HTERT RPE-1 (cell line): Measurements from ENCODE around the gene MYL6B.
"Not testable (repeated sequence)": the region's sequence is repeated elsewhere in the genome, so short reads cannot be mapped to it uniquely, and the experiment has no call there.

ENCODE experiments used
- in situ Hi-C: fragments of 300-500 bp; cut with MboI; formaldehyde crosslinking; loops from 4 replicates; pipeline ENCODE4 v1.14.3; 2020; ENCODE audit warnings: low sequenced_read_pairs

Gene MYL6B

DNA sequence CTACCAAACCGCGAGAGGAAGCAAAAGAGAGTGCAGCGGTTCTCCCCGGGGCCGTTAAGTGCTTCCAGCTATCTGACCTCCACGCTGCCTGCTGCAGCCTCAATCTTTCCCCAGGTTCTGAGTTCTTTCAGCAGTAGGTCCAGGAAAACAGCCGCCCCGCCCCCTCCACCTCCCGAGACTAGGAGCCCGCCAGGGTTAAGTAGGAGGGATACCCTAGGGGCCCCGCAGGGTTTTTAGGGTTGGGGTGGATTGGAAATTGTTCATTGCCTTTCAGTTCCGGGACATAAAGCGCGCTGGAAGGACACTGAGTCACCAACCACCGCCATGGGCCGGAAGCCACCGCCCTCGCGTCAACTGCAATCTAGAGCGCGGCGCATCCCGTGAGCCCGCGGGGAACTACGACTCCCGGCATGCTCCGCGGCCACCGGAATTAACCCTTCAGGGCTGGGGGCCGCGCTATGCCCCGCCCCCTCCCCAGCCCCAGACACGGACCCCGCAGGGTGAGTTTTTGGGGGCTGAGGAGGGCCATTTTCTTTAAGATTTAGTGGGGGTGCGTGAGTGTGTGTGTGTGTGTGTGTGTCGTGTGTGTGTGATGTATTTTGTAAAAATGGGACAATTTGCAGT, at the start of gene MYL6B:
Gene MYL6B, plus strand, starts transcription at position 456 of the 624 bp plus-strand sequence. CDS start 1,332 bp downstream, outside the sequence.
- in situ Hi-C loops = no loop called here

- in situ Hi-C loops = no loop called here
Measured at GRCh38 chr12:56102683-56103065, 49.7 kb upstream of the MYL6B start.

GRCh38 chr12:56103066-56103711, 49.2 kb upstream of the MYL6B start:
- in situ Hi-C loops = no loop called here

DNA sequence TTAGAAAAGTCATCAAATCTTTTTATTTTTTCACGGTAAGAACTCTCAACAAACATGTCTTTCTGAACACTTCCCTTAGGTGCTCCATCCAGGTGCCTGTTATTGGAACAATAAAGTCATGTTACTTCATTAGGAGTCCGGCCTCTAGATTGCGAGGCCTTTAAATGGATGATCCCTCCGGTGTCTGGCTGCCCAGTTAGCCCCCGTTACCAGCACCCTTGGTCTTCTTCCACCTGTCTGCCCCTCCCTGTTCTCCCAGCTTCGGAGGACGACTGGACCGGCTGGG, 48.6 kb upstream of the MYL6B start:
- in situ Hi-C loops = no loop called here

- in situ Hi-C loops = no loop called here
Measured at GRCh38 chr12:56104109-56104814, 48.1 kb upstream of the MYL6B start, which contains the start of gene PA2G4. TSS of gene PA2G4 (plus strand) at chr12:56104559. CDS start at chr12:56104738, 179 bp downstream.

GRCh38 chr12:56104815-56105608, 47.4 kb upstream of the MYL6B start:
- in situ Hi-C loops = no loop called here

GRCh38 chr12:56105609-56105902, 46.8 kb upstream of the MYL6B start:
- in situ Hi-C loops = no loop called here

- in situ Hi-C loops = no loop called here
Measured at GRCh38 chr12:56107242-56107641, 45.1 kb upstream of the MYL6B start.

DNA sequence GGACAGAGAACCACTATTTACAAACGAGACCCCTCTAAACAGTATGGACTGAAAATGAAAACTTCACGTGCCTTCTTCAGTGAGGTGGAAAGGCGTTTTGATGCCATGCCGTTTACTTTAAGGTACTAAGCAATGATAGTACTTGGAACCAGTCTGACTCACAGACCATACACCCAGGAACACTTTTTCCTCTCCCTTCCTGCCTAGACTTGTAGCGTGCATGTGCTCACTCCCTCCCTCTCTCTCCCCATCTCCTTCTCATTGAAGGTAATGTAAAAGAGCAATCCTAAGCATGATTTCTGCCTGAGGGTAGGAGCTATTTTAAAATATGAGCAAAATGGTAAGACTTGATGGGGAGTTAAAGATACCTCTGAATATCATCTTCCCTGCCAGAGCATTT, 41.8 kb upstream of the MYL6B start:
- in situ Hi-C loops = no loop called here

DNA sequence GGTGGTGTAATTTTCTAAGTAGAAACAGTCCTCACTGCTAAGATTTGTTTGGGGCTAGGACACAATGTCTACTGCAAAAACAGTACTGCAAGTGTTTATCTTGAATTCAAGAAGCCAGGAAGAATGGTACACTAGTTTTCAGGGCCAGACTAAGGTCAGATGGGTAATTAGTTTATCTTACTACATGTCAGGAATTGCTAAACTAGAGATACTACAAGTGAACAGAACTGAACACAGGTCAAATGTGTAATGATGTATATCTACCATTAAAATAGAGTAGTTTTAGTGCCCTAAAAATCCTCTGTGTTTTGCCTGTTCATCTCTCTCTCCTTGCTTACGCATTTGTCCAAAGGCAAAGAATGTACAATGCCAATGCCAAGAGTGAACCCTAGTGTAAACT, 38.3 kb upstream of the MYL6B start:
- in situ Hi-C loops = no loop called here

DNA sequence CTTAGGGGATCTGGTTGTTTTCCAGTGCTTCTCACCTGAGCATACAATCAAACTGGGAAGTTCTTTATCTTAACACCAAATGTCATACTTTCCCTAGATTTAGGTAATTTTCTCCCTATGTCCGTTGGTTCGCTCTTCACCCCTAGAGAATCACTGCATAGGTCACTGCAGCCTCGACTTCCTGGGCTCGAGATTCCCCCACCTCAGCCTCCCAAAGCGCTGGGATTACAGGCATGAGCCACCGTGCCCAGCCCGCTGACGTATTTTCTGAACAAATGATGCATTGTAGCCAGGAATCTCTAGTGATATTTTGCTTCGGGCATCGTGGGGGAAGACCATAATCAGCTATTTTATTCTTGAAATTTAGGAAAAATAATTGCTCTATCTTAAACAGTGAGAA, 37.1 kb upstream of the MYL6B start:
- in situ Hi-C loops = no loop called here

DNA sequence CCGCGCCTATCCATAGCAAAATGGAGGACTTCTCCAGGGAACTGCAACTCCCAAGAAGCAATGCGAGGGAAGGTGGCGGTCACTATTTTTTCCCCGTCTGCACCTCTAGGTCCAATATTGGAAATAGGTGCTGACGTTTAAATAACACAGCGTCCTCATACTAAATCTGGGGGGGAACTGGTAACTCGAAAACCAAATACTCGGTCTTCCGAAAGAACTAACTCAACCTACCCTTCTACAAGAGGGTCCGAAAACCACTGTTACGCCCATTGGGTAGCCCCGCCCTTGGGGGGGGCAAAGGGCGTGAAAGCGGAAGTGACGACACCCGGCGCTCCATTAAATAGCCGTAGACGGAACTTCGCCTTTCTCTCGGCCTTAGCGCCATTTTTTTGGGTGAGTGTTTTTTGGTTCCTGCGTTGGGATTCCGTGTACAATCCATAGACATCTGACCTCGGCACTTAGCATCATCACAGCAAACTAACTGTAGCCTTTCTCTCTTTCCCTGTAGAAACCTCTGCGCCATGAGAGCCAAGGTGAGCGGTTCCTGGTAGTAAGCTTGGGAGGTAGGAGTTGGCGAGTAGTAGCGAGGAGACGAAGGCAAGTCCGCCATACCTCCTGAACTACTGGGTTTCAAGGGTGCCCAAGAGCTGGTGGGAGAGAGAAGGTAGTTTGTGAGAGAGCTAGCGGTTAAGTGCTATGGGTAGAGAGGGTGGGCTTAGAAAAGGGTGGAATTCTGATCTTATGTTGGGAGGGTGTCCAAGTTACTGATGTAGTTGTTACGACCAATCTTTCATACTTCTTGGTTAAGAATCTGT, 35.9 kb upstream of the MYL6B start, which contains the start of gene RPL41:
Gene RPL41, plus strand, starts transcription at position 367 of the 815 bp plus-strand sequence.
- in situ Hi-C loops = no loop called here

GRCh38 chr12:56117082-56117706, 35.2 kb upstream of the MYL6B start:
- in situ Hi-C loops = not testable (repeated sequence)

DNA sequence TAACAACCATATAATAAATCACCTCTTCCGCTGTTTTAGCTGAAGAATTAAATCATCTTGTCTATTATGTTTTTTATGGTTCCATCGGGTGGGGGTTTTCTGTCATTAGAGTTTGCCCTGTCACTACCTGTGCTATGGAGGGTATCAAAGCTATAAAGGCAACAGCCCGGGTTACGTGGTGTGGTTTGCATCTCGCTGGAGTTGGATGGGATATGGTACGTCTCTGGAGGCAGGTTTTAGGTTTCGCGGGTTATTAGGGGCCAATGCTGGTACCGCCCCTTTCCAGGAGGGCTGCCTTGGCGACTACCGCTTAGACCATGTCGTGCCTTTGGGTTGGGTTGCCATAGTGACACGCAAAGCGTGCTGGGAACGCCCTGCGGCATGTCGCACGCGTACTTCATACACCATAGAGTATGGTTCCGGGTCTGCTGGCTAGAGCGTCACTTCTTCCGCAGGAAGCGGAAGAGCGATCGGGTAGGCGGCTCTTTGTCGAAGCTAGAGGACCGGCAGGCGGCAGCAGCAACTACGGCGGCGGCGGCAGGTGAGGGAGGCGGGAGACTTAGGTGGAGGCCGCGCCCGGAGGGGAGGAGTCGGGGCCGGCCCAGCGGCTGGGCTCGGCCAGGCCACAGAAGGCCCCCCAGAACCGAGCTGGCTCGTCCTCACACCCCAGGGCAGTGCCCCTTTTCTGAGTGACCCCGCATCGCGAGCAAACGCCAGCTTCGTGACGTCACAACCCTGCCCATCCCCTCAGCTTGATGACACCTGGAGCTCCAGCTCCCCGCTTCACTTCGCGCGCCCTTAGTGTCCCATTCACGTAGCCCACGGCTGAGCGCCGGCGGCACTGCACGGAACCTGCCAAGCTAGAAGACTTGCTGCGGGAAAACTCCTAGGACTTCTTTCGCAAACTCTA, 34.4 kb upstream of the MYL6B start, which contains the start of gene ZC3H10:
Gene ZC3H10, plus strand, starts transcription at position 489 of the 910 bp plus-strand sequence. CDS start 2,297 bp downstream, outside the sequence.
- in situ Hi-C loops = no loop called here

DNA sequence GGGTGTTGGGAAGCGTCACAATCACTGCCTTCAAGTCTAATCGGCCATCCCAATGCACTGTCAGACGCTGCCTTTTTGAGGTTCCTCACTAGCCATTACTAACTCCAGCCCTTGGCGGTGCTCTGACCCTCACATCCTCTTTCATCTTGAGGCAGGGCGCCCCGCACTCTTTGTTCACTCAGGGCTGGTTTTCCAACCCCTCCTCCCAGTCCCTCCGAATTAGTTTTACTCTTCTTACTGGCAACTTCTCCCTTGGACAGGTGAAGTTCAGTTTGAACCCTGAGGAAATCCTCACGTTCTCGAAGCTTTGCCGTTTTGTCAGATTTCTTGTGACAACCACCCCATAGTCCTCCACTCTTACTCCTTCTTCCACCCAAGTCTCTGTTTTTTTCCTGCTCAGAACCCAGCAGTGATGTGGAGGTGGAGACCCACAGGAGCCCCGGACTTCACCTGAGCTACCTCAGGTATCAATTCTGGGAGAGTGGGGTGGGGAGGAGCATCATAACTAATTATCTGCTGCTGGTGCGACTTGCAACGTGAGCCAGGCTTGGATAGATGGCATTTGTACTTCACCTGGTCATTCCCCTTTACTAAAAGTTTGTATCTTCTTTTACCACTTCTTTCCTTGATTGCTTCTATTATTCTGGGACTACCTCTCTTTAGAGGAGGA, 33.6 kb upstream of the MYL6B start:
- in situ Hi-C loops = no loop called here

DNA sequence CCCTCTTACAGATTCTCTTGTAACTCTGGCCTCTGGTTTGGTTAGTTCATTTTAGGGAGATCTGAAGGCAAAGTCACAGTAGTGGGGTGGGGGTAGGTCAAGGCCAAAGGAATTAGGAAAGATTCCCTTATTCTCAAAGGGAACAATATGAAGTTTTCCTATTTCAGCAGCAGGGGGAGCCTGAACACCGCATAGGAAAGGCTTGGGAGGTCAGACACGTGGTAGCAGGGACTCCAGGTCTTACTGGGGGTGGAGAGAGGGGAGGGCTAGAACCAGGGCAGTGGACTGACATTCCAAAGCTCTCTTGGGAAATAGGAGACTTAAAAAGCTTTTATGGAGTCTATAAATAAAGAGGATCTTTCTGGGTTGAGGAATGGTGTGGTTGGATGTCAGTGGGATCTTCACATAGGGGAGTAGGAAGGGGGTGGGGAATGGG, 33.0 kb upstream of the MYL6B start:
- in situ Hi-C loops = no loop called here

GRCh38 chr12:56120158-56120846, 32.1 kb upstream of the MYL6B start:
- in situ Hi-C loops = no loop called here
